Skeletal muscle tissue (tissue), 4 donors: Measurements from ENCODE around the gene INVS. TPM values are rescaled to one million over a fixed set of nuclear protein-coding genes. Genes with fewer than 3 reads are reported as not detected.
"Not testable (repeated sequence)": the region's sequence is repeated elsewhere in the genome, so short reads cannot be mapped to it uniquely, and the experiment has no call there.

Source experiments
- H3K27ac ChIP-seq: one replicate; pipeline ENCODE4 v1.7.0; 2013; ENCODE audit warnings: mild to moderate bottlenecking, low read depth, low read length, inconsistent platforms
- H3K27me3 ChIP-seq, 3 donors: one replicate each; pipeline ENCODE4 v1.7.0; 2013; ENCODE audit warnings: low read length in 3 of 3; ENCODE audit not compliant: control insufficient read depth in 3 of 3, insufficient read depth in 3 of 3
- H3K36me3 ChIP-seq, 3 donors: one replicate each; pipeline ENCODE4 v1.7.0; 2013; ENCODE audit warnings: low read length in 3 of 3; ENCODE audit not compliant: control insufficient read depth in 3 of 3, insufficient read depth in 3 of 3
- H3K4me1 ChIP-seq, 3 donors: one replicate each; pipeline ENCODE4 v1.7.0; 2013; ENCODE audit warnings: low read length in 3 of 3, mild to moderate bottlenecking in 3 of 3; ENCODE audit not compliant: control insufficient read depth in 3 of 3, insufficient read depth in 3 of 3
- H3K4me3 ChIP-seq, 3 donors: one replicate each; pipeline ENCODE4 v1.7.0; 2013; ENCODE audit warnings: low read length in 3 of 3
- H3K9ac ChIP-seq, 3 donors: one replicate each; pipeline ENCODE4 v1.7.0; 2013; ENCODE audit warnings: low read length in 3 of 3, mild to moderate bottlenecking in 3 of 3, moderate library complexity in 2 of 3, low read depth in 1 of 3
- H3K9me3 ChIP-seq, 3 donors: one replicate each; pipeline ENCODE4 v1.7.0; 2013; ENCODE audit warnings: low read length in 3 of 3; ENCODE audit not compliant: control insufficient read depth in 3 of 3
- total RNA-seq: library from RNA; depleted of rRNA; stranded (reverse); fragments of >200 nt; gene quantifications from one replicate; pipeline ENCODE4 v1.2.3, GENCODE V29; 2014
- donor health status: Osteomylitis.

The INVS gene
- total RNA-seq = 24.0 TPM

- Histone ChIP-seq H3K27me3 (no peaks in the 10 kb centered on the region), H3K36me3 (peaks cover 3 to 8% (median 6%) of the 10 kb centered on the region in 3 donors), H3K4me3 (peak within 1 kb of the TSS; percentile 99 to 100 (median 99)), H3K9ac (peak within 1 kb of the TSS; percentile 95 to 99 (median 99)), H3K4me1 (peaks cover 9 to 24% (median 19%) of the 10 kb centered on the region in 3 donors), H3K27ac (peak within 1 kb of the TSS; percentile 92), H3K9me3 (no peaks in the 10 kb centered on the region)
These were observed at the start of gene INVS, which contains the start of gene ERP44 for GRCh38 chr9:100098887-100099721. Gene INVS (plus strand): TSS chr9:100099243. CDS start chr9:100104522, 5,279 bp downstream. Gene ERP44 (minus strand): TSS chr9:100099000. CDS start chr9:100098840, 160 bp downstream.

GRCh38 chr9:100049551-100049950 lies 49.5 kb upstream of the INVS start:
- peaks cover 0 to 3% (median 0%) of the 10 kb centered on the region in 3 donors for H3K36me3 ChIP-seq
- H3K9me3 ChIP-seq = no peaks in the 10 kb centered on the region
- no peak overlapping the region for H3K4me3 ChIP-seq
- H3K4me1 ChIP-seq = no peaks in the 10 kb centered on the region
- no peaks in the 10 kb centered on the region for H3K27me3 ChIP-seq
- H3K27ac ChIP-seq = no peak overlapping the region
- H3K9ac ChIP-seq = no peak overlapping the region

GRCh38 chr9:100052375-100052774 lies 46.7 kb upstream of the INVS start:
- H3K36me3 ChIP-seq = peaks cover 0 to 7% (median 0%) of the 10 kb centered on the region in 3 donors
- H3K4me3 ChIP-seq = no peak overlapping the region

GRCh38 chr9:100056561-100056960 lies 42.5 kb upstream of the INVS start:
- H3K9me3 ChIP-seq = no peaks in the 10 kb centered on the region
- H3K27ac ChIP-seq = no peak overlapping the region
- no peak overlapping the region for H3K4me3 ChIP-seq
- no peak overlapping the region for H3K9ac ChIP-seq
- no peaks in the 10 kb centered on the region for H3K4me1 ChIP-seq
- H3K36me3 ChIP-seq = peaks cover 0 to 6% (median 0%) of the 10 kb centered on the region in 3 donors
- no peaks in the 10 kb centered on the region for H3K27me3 ChIP-seq

More at GRCh38 chr9:100052375-100052774, 46.7 kb upstream of the INVS start:
- Histone ChIP-seq H3K9ac (no peak overlapping the region), H3K9me3 (no peaks in the 10 kb centered on the region), H3K27me3 (no peaks in the 10 kb centered on the region), H3K4me1 (no peaks in the 10 kb centered on the region), H3K27ac (no peak overlapping the region)

- Histone ChIP-seq H3K4me1 (no peaks in the 10 kb centered on the region), H3K9ac (no peak overlapping the region), H3K27me3 (no peaks in the 10 kb centered on the region), H3K4me3 (no peak overlapping the region), H3K9me3 (no peaks in the 10 kb centered on the region), H3K36me3 (peaks cover 0 to 4% (median 0%) of the 10 kb centered on the region in 3 donors), H3K27ac (no peak overlapping the region)
These were observed 41.4 kb upstream of the INVS start for GRCh38 chr9:100057624-100058023.

GRCh38 chr9:100058699-100059579 lies 40.1 kb upstream of the INVS start:
- no peak overlapping the region for H3K9ac ChIP-seq
- H3K4me1 ChIP-seq = no peaks in the 10 kb centered on the region
- H3K36me3 ChIP-seq = peaks cover 0 to 4% (median 0%) of the 10 kb centered on the region in 3 donors
- H3K27ac ChIP-seq = no peak overlapping the region
- no peaks in the 10 kb centered on the region for H3K27me3 ChIP-seq
- no peak overlapping the region for H3K4me3 ChIP-seq
- H3K9me3 ChIP-seq = no peaks in the 10 kb centered on the region

GRCh38 chr9:100062683-100063082 lies 36.4 kb upstream of the INVS start:
- not testable (repeated sequence) for H3K4me1 ChIP-seq, H3K36me3 ChIP-seq, H3K27ac ChIP-seq, H3K4me3 ChIP-seq, H3K9me3 ChIP-seq, H3K27me3 ChIP-seq, H3K9ac ChIP-seq

- H3K27me3 ChIP-seq = no peaks in the 10 kb centered on the region
- no peaks in the 10 kb centered on the region for H3K4me1 ChIP-seq
- H3K4me3 ChIP-seq = no peak overlapping the region
- H3K9ac ChIP-seq = no peak overlapping the region
- no peaks in the 10 kb centered on the region for H3K9me3 ChIP-seq
- no peak overlapping the region for H3K27ac ChIP-seq
- H3K36me3 ChIP-seq = no peaks in the 10 kb centered on the region
These were observed 35.9 kb upstream of the INVS start for GRCh38 chr9:100063185-100063584.

GRCh38 chr9:100064872-100065581 lies 34.0 kb upstream of the INVS start:
- Histone ChIP-seq H3K4me1 (no peaks in the 10 kb centered on the region), H3K9me3 (no peaks in the 10 kb centered on the region), H3K27me3 (no peaks in the 10 kb centered on the region)

More at GRCh38 chr9:100064872-100065581, 34.0 kb upstream of the INVS start:
- Histone ChIP-seq H3K9ac (no peak overlapping the region), H3K27ac (no peak overlapping the region), H3K36me3 (no peaks in the 10 kb centered on the region), H3K4me3 (no peak overlapping the region)
